ENCODE results near the gene DUSP15.

The DUSP15 gene

DNA sequence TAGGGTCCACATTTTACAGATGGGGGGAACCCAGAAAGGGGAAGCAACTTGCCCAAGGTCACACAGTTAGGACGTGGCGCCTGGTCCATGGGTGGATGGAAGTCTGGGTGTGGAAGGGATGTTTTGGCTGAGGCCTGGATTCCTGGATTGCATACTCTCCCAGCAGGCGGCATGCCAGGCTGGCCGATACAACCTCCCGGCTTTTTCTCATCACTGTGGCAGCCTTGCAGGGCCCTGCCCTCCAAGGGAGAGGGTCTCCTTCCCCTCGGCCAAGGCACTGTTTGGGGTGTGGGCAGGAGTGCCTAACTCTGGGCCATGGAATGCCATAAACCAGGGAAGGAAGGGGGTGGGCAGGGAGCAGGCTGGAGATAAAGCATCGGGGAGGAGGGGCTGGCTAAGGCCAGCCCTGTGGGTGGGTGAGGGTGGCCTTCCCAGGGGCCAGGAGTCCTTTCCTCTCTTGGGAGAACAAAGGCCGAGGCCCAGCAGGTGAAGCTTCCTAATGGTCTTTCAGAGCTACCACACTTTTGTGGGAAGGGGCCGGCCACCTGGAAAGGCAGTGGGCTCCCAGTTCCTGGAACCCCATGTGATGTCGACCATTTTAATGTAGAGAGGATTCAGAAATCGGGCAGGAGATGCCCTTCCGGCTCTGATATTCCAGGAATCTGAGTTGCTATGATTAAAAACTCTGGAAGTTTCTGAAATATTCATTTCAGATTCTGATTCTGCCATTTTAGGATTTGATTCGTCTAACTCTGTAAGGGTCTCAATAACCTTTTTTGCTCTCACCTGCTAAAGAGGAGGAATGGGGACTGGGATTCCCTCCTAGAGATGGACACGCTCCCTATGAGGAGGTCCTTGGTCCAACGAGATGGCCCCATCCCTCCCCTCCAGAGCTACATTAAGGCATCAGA, 29.2 kb downstream of the DUSP15 start:
- no peaks in the 10 kb centered on the region for H3K27me3 ChIP-seq (ENCODE audit: control insufficient read depth, insufficient read depth, low read length)
- H3K9me3 ChIP-seq (ENCODE audit: control insufficient read depth, low read length): no peaks in the 10 kb centered on the region
- peaks cover 6% of the 10 kb centered on the region for H3K4me1 ChIP-seq (ENCODE audit: control insufficient read depth, insufficient read depth, low read length)
- H3K36me3 ChIP-seq (ENCODE audit: control insufficient read depth, insufficient read depth, low read length): no peaks in the 10 kb centered on the region
- no peak overlapping the region for H3K4me3 ChIP-seq (ENCODE audit: low read length)
- no peak overlapping the region for H3K9ac ChIP-seq (ENCODE audit: low read length)

DNA sequence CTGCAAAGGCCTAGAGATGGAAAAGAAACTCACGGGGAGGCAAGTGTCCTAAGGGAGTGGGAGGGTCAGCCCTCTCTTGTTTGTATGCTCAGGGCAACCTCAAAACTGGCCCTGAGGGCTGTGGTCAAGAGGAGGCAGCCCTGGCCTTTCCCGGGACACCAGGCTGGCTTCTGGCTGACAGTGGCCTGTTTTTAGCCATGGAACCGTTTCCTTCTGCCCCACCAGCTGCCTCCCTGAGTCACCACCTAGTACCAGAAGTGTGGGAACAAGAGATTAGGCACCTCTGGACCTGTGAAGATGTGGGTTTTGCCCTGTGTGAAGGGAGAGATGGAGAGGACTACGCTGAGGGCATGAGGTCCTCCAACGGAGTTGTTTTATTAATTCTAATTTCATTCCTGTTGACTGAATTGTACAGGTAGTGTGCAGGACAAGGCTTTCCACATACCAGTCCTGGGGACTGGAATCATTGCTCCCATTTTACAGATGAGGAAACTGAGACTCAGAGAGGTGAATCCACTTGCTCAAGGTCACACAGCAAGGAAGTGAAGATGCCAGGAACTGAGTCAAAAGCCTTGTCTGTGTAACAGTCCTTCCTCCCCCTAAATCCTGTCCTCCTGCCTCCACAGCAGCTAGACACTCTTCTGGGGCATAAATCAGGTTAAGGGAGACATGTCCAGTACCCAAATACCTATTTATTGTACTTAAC, 30.4 kb downstream of the DUSP15 start:
- H3K27me3 ChIP-seq (ENCODE audit: control insufficient read depth, insufficient read depth, low read length): no peaks in the 10 kb centered on the region
- peaks cover 16% of the 10 kb centered on the region for H3K4me1 ChIP-seq (ENCODE audit: control insufficient read depth, insufficient read depth, low read length)
- H3K9me3 ChIP-seq (ENCODE audit: control insufficient read depth, low read length): no peaks in the 10 kb centered on the region
- H3K9ac ChIP-seq (ENCODE audit: low read length): no peak overlapping the region
- no peaks in the 10 kb centered on the region for H3K36me3 ChIP-seq (ENCODE audit: control insufficient read depth, insufficient read depth, low read length)
- no peak overlapping the region for H3K4me3 ChIP-seq (ENCODE audit: low read length)

DNA sequence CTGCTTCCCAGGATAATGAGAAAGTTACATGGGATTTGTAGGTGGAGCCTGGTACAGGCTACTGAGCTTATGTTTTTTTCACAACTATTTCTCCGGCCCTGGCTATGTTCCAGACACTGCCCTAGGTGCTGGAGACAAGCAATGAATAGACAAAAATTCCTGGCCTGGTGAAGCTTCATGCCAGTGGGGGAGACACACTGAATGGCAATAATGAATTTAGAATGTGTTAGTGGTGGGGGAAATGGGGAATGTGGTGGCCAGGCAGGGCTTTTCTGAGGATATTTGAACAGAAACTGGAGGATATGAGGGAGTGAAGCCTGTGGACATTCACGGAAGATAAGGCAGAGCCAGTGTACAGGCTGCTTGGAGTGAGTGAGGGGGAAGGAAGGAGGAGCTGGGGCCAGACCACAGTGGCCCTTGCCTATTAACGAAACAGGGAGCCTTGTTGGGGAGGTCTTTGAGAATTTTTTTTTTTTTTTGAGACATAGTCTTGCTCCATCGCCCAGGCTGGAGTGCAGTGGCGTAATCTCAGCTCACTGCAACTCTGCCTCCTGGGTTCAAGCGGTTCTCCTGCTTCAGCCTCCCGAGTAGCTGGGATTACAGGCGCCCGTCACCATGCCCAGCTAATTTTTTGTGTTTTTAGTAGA, 31.6 kb downstream of the DUSP15 start:
- no peaks in the 10 kb centered on the region for H3K36me3 ChIP-seq (ENCODE audit: control insufficient read depth, insufficient read depth, low read length)
- H3K4me1 ChIP-seq (ENCODE audit: control insufficient read depth, insufficient read depth, low read length): peaks cover 16% of the 10 kb centered on the region

DNA sequence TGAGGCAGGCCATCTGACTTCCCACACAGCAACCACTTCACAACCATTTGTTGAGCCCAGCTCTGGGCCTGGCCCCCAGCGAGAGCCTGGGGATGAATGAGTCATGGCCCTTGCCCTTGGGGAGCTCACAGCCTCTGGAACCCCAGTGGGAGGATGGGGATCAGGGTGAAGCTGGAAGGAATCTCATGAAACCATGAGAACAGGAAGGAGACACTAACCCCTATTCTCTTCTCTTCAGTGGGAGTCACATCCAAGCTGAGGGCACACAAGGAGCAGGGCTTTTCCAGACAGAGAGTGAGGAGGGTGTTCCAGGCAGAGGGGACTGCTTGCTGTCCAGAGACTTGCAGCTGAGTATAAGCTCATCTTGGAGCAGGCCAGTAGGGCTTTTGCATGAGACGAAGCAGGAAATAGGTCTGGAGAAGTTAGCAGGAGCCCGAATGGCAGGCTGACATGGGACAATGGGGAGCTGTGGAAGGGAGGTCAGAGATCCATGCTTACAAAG, 32.4 kb downstream of the DUSP15 start:
- no peaks in the 10 kb centered on the region for H3K9me3 ChIP-seq (ENCODE audit: control insufficient read depth, low read length)
- peaks cover 16% of the 10 kb centered on the region for H3K4me1 ChIP-seq (ENCODE audit: control insufficient read depth, insufficient read depth, low read length)
- H3K36me3 ChIP-seq (ENCODE audit: control insufficient read depth, insufficient read depth, low read length): no peaks in the 10 kb centered on the region
- H3K4me3 ChIP-seq (ENCODE audit: low read length): no peak overlapping the region
- H3K9ac ChIP-seq (ENCODE audit: low read length): no peak overlapping the region
- H3K27me3 ChIP-seq (ENCODE audit: control insufficient read depth, insufficient read depth, low read length): no peaks in the 10 kb centered on the region

More for the DNA sequence above, 31.6 kb downstream of the DUSP15 start:
- Histone ChIP-seq H3K27me3 (ENCODE audit: control insufficient read depth, insufficient read depth, low read length) (no peaks in the 10 kb centered on the region), H3K9me3 (ENCODE audit: control insufficient read depth, low read length) (no peaks in the 10 kb centered on the region), H3K9ac (ENCODE audit: low read length) (no peak overlapping the region), H3K4me3 (ENCODE audit: low read length) (no peak overlapping the region)

DNA sequence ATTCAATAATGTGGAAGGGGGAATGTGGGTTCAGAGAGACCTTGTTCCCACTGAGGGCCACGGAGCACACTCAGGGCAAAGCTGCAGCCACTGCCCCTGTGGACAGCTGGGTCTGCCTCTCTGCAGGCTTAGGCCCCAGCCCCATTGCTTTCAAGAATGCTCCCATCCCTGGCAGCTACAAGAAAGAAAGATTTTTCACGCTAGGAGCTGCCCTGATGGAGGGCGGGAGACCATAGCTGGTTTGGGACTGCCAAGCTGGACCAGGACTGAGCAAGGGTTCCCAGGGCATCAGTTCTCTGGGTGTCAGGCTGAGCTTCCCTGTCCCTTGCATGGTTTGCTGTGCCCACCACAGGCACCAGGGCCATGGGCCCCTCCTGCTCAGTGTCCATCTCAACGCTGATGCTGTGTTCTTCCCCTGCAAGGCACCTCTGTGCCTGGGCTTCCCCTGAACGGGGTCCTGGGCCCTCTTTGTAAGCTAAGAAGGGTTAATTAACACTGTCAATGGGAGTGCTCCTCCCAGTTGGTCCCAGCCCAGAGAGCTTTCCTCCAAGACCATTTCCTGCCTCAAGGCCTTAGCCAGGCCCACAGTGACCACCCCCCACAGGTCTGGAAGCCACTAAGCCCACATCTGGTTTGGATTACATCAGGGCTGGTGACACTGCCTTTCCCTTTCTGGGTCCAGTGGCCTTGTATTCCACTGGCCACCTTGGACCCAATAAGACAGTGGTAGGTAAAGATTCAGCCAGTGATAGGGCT, 33.3 kb downstream of the DUSP15 start:
- no peaks in the 10 kb centered on the region for H3K27me3 ChIP-seq (ENCODE audit: control insufficient read depth, insufficient read depth, low read length)
- no peak overlapping the region for H3K9ac ChIP-seq (ENCODE audit: low read length)
- H3K36me3 ChIP-seq (ENCODE audit: control insufficient read depth, insufficient read depth, low read length): no peaks in the 10 kb centered on the region
- H3K9me3 ChIP-seq (ENCODE audit: control insufficient read depth, low read length): no peaks in the 10 kb centered on the region
- peaks cover 16% of the 10 kb centered on the region for H3K4me1 ChIP-seq (ENCODE audit: control insufficient read depth, insufficient read depth, low read length)
- H3K4me3 ChIP-seq (ENCODE audit: low read length): no peak overlapping the region

DNA sequence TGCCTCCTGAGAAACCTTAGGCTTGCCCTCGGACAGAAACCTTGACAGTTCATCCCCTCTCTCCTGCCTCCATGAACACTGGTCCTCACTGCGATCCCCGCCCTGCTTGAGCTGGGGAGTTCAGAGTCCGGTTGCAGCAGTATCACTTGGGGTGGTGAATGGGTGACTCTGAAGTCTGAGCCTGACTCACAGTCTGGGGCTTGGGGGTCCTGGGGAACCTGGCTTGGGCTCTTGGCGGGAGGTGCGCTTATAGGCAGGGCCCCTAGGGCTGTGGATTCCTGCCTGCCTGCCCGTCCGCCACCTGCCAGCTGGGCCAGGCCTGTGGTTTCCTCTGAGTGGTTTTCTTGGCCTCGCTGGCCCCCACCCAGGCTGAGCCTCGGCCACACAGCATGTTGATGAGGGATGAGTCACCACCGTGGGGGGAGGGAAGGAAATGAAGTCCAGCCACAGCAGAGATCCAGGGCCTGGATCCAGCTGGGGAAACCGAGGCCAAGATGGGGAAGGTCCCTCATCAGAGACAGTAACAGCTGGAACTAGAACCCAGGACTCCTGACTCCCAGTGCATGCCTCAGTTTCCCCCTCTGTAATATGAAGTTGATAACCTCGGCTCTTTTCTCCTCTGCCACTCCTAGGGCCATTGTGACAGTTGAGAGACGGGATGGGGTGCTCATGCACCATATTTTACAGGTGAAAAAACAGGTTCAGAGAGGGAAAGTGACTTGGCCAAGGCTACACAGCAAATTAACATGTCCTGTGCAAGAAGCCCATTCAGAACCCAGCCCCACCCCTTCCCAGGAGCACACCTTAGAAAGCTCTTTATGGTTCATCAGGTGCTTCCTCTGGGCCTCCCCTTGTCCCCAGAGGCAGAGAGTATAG, 34.1 kb downstream of the DUSP15 start:
- Histone ChIP-seq H3K4me3 (ENCODE audit: low read length) (no peak overlapping the region), H3K36me3 (ENCODE audit: control insufficient read depth, insufficient read depth, low read length) (no peaks in the 10 kb centered on the region), H3K9me3 (ENCODE audit: control insufficient read depth, low read length) (no peaks in the 10 kb centered on the region), H3K4me1 (ENCODE audit: control insufficient read depth, insufficient read depth, low read length) (peaks cover 16% of the 10 kb centered on the region), H3K27me3 (ENCODE audit: control insufficient read depth, insufficient read depth, low read length) (no peaks in the 10 kb centered on the region), H3K9ac (ENCODE audit: low read length) (no peak overlapping the region)

DNA sequence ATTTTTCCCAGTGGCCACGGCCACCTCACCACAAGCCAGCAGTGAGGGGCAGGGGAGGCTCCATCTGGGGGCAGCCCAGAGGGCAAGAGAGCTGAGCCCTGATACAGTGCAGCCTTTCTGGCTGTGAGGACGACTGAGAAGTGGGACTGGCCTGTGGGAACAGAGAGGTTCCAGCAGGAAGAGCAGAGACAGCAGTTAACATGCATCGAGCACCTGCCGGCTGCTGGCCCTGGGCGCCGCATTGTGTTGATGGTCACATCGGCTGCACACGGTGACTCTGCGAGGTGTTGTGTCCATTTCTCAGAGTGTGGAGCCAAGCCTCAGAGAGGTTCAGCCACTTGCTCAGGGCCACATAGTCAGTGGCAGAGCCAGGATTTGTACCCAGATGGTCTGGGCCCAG, 34.8 kb downstream of the DUSP15 start:
- no peaks in the 10 kb centered on the region for H3K36me3 ChIP-seq (ENCODE audit: control insufficient read depth, insufficient read depth, low read length)
- H3K9me3 ChIP-seq (ENCODE audit: control insufficient read depth, low read length): no peaks in the 10 kb centered on the region
- H3K9ac ChIP-seq (ENCODE audit: low read length): no peak overlapping the region
- peaks cover 16% of the 10 kb centered on the region for H3K4me1 ChIP-seq (ENCODE audit: control insufficient read depth, insufficient read depth, low read length)
- H3K4me3 ChIP-seq (ENCODE audit: low read length): no peak overlapping the region
- no peaks in the 10 kb centered on the region for H3K27me3 ChIP-seq (ENCODE audit: control insufficient read depth, insufficient read depth, low read length)

DNA sequence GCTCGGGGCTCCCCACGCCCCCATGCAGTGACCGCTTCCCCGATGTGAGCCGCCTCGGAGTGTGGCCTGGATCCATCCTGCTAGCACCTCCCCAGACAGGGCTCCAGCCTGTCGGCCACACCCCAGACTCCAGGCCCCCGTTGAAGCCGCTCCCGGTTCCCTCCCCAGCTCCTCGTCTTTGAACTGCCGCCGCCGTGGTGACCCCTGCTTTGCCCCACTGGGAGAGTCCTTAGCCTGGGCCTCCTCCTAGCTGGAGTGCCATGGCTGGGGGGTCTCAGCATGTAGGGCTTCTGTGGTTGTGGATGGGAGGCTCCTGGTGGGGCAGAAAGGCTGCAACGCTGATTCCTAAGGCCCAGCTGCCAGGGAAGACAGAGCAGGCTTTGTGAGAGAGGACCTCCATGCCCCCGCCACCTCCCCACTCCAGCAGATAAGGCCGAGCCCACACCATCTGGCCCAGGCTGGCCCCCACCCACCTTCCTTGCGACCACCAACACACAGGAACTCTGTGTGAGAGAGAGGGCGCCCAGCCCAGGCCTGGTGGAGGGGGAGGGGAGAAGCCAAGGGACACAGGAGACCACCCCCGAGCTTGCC, 36.3 kb downstream of the DUSP15 start:
- H3K4me1 ChIP-seq (ENCODE audit: control insufficient read depth, insufficient read depth, low read length): peaks cover 16% of the 10 kb centered on the region
- no peaks in the 10 kb centered on the region for H3K36me3 ChIP-seq (ENCODE audit: control insufficient read depth, insufficient read depth, low read length)
- H3K9me3 ChIP-seq (ENCODE audit: control insufficient read depth, low read length): no peaks in the 10 kb centered on the region
- H3K9ac ChIP-seq (ENCODE audit: low read length): no peak overlapping the region
- no peaks in the 10 kb centered on the region for H3K27me3 ChIP-seq (ENCODE audit: control insufficient read depth, insufficient read depth, low read length)
- H3K4me3 ChIP-seq (ENCODE audit: low read length): no peak overlapping the region

DNA sequence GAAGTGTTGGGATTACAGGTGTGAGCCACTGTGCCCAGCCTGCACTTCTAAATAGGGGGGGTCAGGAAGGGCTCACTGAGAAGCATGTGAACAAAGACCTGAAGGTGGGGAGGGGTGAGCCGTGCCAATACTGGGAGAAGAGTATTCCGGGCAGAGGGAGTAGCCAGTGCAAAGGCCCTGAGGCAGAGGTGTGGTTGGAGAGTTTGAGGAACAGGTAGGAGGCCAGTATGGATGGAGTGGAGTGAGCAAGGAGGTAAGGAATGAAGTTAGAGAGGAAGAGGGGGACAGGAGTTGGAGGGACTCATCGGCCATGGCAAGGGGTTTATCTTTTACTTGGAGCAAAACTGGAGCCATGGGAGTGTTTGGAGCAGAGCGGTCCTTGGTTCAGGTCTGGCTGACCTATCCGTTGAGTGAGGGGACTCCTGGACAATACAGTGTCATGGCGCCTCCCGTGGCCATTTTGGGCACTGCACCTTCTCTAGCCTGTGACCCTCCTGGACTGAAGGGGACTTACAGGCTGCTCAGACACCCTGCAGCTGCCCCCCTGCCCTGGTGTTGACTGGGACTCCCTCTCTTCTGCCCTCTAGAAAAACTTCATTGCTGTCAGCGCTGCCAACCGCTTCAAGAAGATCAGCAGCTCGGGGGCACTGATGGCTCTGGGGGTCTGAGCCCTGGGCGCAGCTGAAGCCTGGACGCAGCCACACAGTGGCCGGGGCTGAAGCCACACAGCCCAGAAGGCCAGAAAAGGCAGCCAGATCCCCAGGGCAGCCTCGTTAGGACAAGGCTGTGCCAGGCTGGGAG, 37.0 kb downstream of the DUSP15 start:
- Histone ChIP-seq H3K27me3 (ENCODE audit: control insufficient read depth, insufficient read depth, low read length) (no peaks in the 10 kb centered on the region), H3K36me3 (ENCODE audit: control insufficient read depth, insufficient read depth, low read length) (no peaks in the 10 kb centered on the region), H3K4me1 (ENCODE audit: control insufficient read depth, insufficient read depth, low read length) (peaks cover 16% of the 10 kb centered on the region), H3K4me3 (ENCODE audit: low read length) (no peak overlapping the region), H3K9me3 (ENCODE audit: control insufficient read depth, low read length) (no peaks in the 10 kb centered on the region), H3K9ac (ENCODE audit: low read length) (no peak overlapping the region)

DNA sequence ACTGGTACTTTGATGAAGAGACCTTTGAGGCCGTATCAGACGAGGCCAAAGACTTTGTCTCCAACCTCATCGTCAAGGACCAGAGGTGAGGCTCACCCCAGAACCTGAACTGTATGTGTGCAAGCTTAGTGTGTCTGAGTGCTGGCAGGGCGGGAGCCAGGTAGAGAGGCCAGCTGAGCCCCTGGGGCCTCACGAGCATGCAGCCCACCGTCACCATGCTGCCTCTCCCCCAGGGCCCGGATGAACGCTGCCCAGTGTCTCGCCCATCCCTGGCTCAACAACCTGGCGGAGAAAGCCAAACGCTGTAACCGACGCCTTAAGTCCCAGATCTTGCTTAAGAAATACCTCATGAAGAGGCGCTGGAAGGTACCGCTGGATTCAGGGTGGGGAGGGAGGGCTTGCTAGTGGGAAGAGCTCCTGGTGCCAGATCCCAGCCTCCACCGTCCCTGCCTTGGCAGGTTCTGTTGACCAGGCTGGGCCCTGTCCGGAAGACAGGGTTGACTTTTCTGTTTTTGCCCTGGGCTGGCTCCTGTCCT, 38.5 kb downstream of the DUSP15 start:
- Histone ChIP-seq H3K4me1 (ENCODE audit: control insufficient read depth, insufficient read depth, low read length) (peaks cover 16% of the 10 kb centered on the region), H3K4me3 (ENCODE audit: low read length) (no peak overlapping the region), H3K36me3 (ENCODE audit: control insufficient read depth, insufficient read depth, low read length) (no peaks in the 10 kb centered on the region), H3K9me3 (ENCODE audit: control insufficient read depth, low read length) (no peaks in the 10 kb centered on the region), H3K9ac (ENCODE audit: low read length) (no peak overlapping the region), H3K27me3 (ENCODE audit: control insufficient read depth, insufficient read depth, low read length) (no peaks in the 10 kb centered on the region)

Measured in mucosa of stomach (tissue), 1 donor.